Measurements from ENCODE around the gene DEAF1.
A peak's percentile ranks its signal among the peaks of the same experiment; 100 is the strongest.
"Not testable (repeated sequence)": the region's sequence is repeated elsewhere in the genome, so short reads cannot be mapped to it uniquely, and the experiment has no call there.

The DEAF1 gene

GRCh38 chr11:693887-694562, 997 bp downstream of the DEAF1 start:
- Histone ChIP-seq H3K9me3 (ENCODE audit: control extremely low read depth in 1 of 5, control insufficient read depth in 4 of 5, insufficient read depth in 2 of 5, low read depth in 1 of 5, low read length in 4 of 5) (no peaks in the 10 kb centered on the region), H3K27me3 (replicated peaks in 2 of 5; ENCODE audit: control insufficient read depth in 4 of 5, insufficient read depth in 5 of 5, low read length in 4 of 5) (no peaks in the 10 kb centered on the region), H3K4me3 (ENCODE audit: control insufficient read depth in 1 of 7, extremely low read depth in 1 of 7, insufficient read depth in 4 of 7, low read depth in 2 of 7, low read length in 6 of 7) (peak overlapping the region in 5 of 7 experiments; percentile 20 to 89 (median 49)), H3K27ac (ENCODE audit: insufficient read depth in 1 of 2, low read depth in 1 of 2, low read length in 2 of 2, poor library complexity in 1 of 2, severe bottlenecking in 2 of 2) (no peak overlapping the region), H3K4me1 (ENCODE audit: control extremely low read depth in 1 of 4, control insufficient read depth in 4 of 4, insufficient read depth in 4 of 4, low read length in 3 of 4) (peaks cover 0 to 61% (median 34%) of the 10 kb centered on the region in 4 experiments), H3K36me3 (ENCODE audit: control insufficient read depth in 4 of 4, insufficient read depth in 4 of 4, low read length in 3 of 4) (peaks cover 0 to 24% (median 10%) of the 10 kb centered on the region in 4 experiments)
- DNase-seq = no peak
- ChIA-PET CTCF (interaction anchor here (0.6 to 1.6 kb wide), 9 partner anchors 13 to 216 kb away, joined by 3 to 5 read pairs (median 3); no protein-coding TSS in a partner anchor), POLR2A (interaction anchor here (0.8 kb wide), 1 partner anchor 11 kb away, joined by 3 read pairs; no protein-coding TSS in a partner anchor)
- 61% methylated on average over 12 of the region's 15 CpGs for WGBS (ENCODE audit: insufficient coverage)

GRCh38 chr11:693415-693831, 1.6 kb downstream of the DEAF1 start:
- Histone ChIP-seq H3K36me3 (ENCODE audit: control insufficient read depth in 4 of 4, insufficient read depth in 4 of 4, low read length in 3 of 4) (peaks cover 0 to 30% (median 13%) of the 10 kb centered on the region in 4 experiments), H3K27ac (ENCODE audit: insufficient read depth in 1 of 2, low read depth in 1 of 2, low read length in 2 of 2, poor library complexity in 1 of 2, severe bottlenecking in 2 of 2) (peak overlapping the region in 1 of 2 experiments; percentile 52), H3K4me3 (ENCODE audit: control insufficient read depth in 1 of 7, extremely low read depth in 1 of 7, insufficient read depth in 4 of 7, low read depth in 2 of 7, low read length in 6 of 7) (peak overlapping the region in 5 of 7 experiments; percentile 20 to 89 (median 49)), H3K9me3 (ENCODE audit: control extremely low read depth in 1 of 5, control insufficient read depth in 4 of 5, insufficient read depth in 2 of 5, low read depth in 1 of 5, low read length in 4 of 5) (no peaks in the 10 kb centered on the region), H3K27me3 (replicated peaks in 2 of 5; ENCODE audit: control insufficient read depth in 4 of 5, insufficient read depth in 5 of 5, low read length in 4 of 5) (no peaks in the 10 kb centered on the region), H3K4me1 (ENCODE audit: control extremely low read depth in 1 of 4, control insufficient read depth in 4 of 4, insufficient read depth in 4 of 4, low read length in 3 of 4) (peaks cover 0 to 64% (median 37%) of the 10 kb centered on the region in 4 experiments)
- DNase-seq = no peak
- ChIA-PET POLR2A (interaction anchor here (0.5 to 0.8 kb wide), 2 partner anchors 12 to 117 kb away, joined by 3 to 4 read pairs; no protein-coding TSS in a partner anchor), CTCF (interaction anchor here (0.6 to 1.6 kb wide), 8 partner anchors 13 to 215 kb away, joined by 3 to 4 read pairs (median 3); no protein-coding TSS in a partner anchor)
- 50% methylated on average over 12 of the region's 13 CpGs for WGBS (ENCODE audit: insufficient coverage)

DNA sequence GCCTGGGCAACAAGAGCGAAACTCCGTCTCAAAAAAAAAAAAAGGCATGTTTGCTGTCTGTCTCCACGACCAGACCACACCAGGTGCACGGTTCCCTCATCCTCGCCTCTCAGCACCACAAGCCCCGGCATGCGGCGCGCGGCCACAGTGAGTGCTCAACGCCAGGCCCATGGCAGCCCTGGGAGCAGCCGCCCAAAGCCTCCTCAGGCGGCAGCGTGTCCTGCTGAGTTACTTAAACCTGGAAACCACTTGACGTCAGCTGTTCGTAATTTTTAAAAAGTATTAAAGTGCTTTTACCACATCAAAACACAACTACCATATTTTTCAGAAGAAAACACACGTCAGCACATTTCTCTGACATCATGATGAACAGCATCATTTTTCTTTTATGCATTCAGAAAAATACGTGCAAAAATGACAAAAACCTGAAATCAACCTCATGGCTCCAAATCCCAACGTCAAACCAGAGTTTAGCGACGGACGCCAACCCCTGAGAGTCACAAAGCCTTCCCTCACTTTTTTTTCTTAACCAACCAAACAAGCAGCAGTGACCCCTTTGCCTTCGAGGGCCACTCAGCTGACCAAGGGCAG, 2.1 kb downstream of the DEAF1 start:
- peak overlapping the region in 2 of 7 experiments; percentile 63 to 89 for H3K4me3 ChIP-seq (ENCODE audit: control insufficient read depth in 1 of 7, extremely low read depth in 1 of 7, insufficient read depth in 4 of 7, low read depth in 2 of 7, low read length in 6 of 7)
- H3K36me3 ChIP-seq (ENCODE audit: control insufficient read depth in 4 of 4, insufficient read depth in 4 of 4, low read length in 3 of 4) = peaks cover 0 to 31% (median 16%) of the 10 kb centered on the region in 4 experiments
- H3K9me3 ChIP-seq (ENCODE audit: control extremely low read depth in 1 of 5, control insufficient read depth in 4 of 5, insufficient read depth in 2 of 5, low read depth in 1 of 5, low read length in 4 of 5) = no peaks in the 10 kb centered on the region
- 88% methylated on average over 18 of the region's 23 CpGs for WGBS (ENCODE audit: insufficient coverage)
- ChIA-PET POLR2A (interaction anchor here (0.5 to 0.8 kb wide), 2 partner anchors 12 to 118 kb away, joined by 3 to 4 read pairs; no protein-coding TSS in a partner anchor), CTCF (interaction anchor here (0.9 to 1.6 kb wide), 6 partner anchors 14 to 71 kb away, joined by 3 to 4 read pairs (median 3); no protein-coding TSS in a partner anchor)
- peaks cover 0 to 61% (median 38%) of the 10 kb centered on the region in 4 experiments for H3K4me1 ChIP-seq (ENCODE audit: control extremely low read depth in 1 of 4, control insufficient read depth in 4 of 4, insufficient read depth in 4 of 4, low read length in 3 of 4)
- H3K27ac ChIP-seq (ENCODE audit: insufficient read depth in 1 of 2, low read depth in 1 of 2, low read length in 2 of 2, poor library complexity in 1 of 2, severe bottlenecking in 2 of 2) = peak overlapping the region in 1 of 2 experiments; percentile 52
- no peaks in the 10 kb centered on the region for H3K27me3 ChIP-seq (replicated peaks in 2 of 5; ENCODE audit: control insufficient read depth in 4 of 5, insufficient read depth in 5 of 5, low read length in 4 of 5)
- DNase-seq = peak in 2 of 3 donors; percentile 22 to 41

DNA sequence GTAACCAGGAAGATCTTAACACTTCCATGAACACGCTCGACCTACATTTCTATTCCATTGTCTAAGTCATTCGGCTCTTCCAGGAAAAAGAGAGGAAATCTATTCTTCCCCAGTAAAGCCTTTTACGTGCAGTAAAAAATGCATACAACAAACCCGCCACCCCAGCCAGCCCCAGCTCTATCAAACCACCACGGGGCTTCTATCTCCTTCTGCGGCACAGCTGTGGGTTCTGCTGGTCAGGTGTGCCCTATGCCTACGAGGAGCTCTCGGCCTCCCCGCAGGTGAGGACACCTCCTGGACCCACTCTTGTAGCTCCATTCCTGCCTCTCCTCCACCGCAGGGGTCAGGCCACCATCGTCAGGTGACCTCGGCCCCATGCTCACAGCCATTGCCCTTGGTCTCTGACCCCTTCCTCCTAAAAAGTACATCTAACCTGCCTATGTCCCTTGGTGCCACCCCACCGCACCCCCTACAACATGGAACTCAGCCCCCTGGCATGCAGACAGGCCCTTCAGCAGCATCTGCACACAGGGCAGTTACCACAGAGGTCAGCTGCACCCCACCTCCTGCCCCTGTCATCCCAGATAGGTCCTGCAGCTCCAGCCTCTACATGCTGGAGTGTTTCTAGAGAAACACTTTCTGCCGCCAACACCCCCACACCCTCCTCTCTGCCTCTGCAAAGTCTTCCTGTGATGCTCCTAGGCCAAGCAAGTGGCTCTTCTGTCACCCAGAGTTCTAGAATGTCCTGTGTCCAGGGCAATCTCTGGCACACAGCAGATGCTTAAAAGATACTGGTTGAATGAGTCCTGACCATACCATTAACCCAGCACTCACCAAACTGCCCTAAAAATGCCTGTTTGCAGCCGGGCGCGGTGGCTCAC, 3.1 kb downstream of the DEAF1 start:
- peaks cover 0 to 51% (median 37%) of the 10 kb centered on the region in 4 experiments for H3K4me1 ChIP-seq (ENCODE audit: control extremely low read depth in 1 of 4, control insufficient read depth in 4 of 4, insufficient read depth in 4 of 4, low read length in 3 of 4)
- peak overlapping the region in 1 of 2 experiments; percentile 6 for H3K27ac ChIP-seq (ENCODE audit: insufficient read depth in 1 of 2, low read depth in 1 of 2, low read length in 2 of 2, poor library complexity in 1 of 2, severe bottlenecking in 2 of 2)
- H3K27me3 ChIP-seq (replicated peaks in 2 of 5; ENCODE audit: control insufficient read depth in 4 of 5, insufficient read depth in 5 of 5, low read length in 4 of 5) = no peaks in the 10 kb centered on the region
- CTCF ChIA-PET = no interaction called here
- WGBS (ENCODE audit: insufficient coverage) = 99% methylated on average over 18 of the region's 18 CpGs
- no peak overlapping the region for H3K4me3 ChIP-seq (ENCODE audit: control insufficient read depth in 1 of 7, extremely low read depth in 1 of 7, insufficient read depth in 4 of 7, low read depth in 2 of 7, low read length in 6 of 7)
- POLR2A ChIA-PET = no interaction called here
- H3K9me3 ChIP-seq (ENCODE audit: control extremely low read depth in 1 of 5, control insufficient read depth in 4 of 5, insufficient read depth in 2 of 5, low read depth in 1 of 5, low read length in 4 of 5) = no peaks in the 10 kb centered on the region
- DNase-seq = no peak
- H3K36me3 ChIP-seq (ENCODE audit: control insufficient read depth in 4 of 4, insufficient read depth in 4 of 4, low read length in 3 of 4) = peaks cover 0 to 39% (median 21%) of the 10 kb centered on the region in 4 experiments

DNA sequence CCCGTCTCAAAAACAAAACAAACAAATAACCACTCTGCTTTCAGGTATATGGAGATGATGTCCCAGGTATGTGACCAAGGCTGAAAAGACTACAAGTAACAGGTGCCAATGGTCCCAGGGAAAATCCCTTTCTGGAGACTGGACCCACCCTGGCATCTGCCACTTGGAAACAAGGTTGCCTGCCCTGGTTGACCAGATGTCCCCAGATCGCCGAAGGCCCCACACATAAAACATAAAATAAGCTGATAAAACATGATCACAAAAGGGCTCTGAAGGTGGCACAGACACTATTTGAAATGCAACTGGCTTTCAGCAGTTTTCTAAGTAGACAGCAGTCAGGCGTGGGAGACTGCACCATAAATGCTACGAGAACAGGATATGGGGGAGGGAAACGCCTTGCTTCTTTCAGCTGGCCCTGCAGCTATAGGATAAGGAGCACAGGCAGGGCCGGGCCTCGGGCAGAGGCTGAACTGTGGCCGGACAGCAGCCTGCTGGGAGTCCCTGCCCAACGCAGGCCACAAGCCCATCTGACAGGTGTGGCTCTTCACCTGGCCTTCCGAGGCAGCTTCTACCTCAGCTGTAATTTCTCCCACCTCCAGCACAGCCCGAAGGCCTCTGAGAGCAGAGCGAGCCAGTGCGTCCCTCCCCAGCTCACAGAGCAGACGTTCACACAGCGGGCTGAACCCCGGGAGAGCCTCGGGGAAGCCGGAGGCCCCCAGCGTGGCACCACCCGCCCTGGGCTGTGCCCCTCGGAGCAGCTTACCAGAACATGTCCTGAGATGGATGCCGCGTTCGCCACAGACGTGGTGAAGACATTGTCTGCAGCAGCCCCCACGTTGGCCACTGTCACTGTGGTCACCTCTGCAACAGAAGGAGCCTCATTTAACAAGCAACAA, 4.0 kb downstream of the DEAF1 start:
- Histone ChIP-seq H3K4me1 (ENCODE audit: control extremely low read depth in 1 of 4, control insufficient read depth in 4 of 4, insufficient read depth in 4 of 4, low read length in 3 of 4) (peaks cover 0 to 42% (median 31%) of the 10 kb centered on the region in 4 experiments), H3K4me3 (ENCODE audit: control insufficient read depth in 1 of 7, extremely low read depth in 1 of 7, insufficient read depth in 4 of 7, low read depth in 2 of 7, low read length in 6 of 7) (no peak overlapping the region), H3K27ac (ENCODE audit: insufficient read depth in 1 of 2, low read depth in 1 of 2, low read length in 2 of 2, poor library complexity in 1 of 2, severe bottlenecking in 2 of 2) (no peak overlapping the region), H3K36me3 (ENCODE audit: control insufficient read depth in 4 of 4, insufficient read depth in 4 of 4, low read length in 3 of 4) (peaks cover 4 to 48% (median 26%) of the 10 kb centered on the region in 4 experiments), H3K27me3 (replicated peaks in 2 of 5; ENCODE audit: control insufficient read depth in 4 of 5, insufficient read depth in 5 of 5, low read length in 4 of 5) (no peaks in the 10 kb centered on the region), H3K9me3 (ENCODE audit: control extremely low read depth in 1 of 5, control insufficient read depth in 4 of 5, insufficient read depth in 2 of 5, low read depth in 1 of 5, low read length in 4 of 5) (no peaks in the 10 kb centered on the region)
- POLR2A ChIA-PET = no interaction called here
- no peak for DNase-seq
- 90% methylated on average over 22 of the region's 27 CpGs for WGBS (ENCODE audit: insufficient coverage)
- CTCF ChIA-PET = interaction anchor here (0.6 kb wide), 1 partner anchor 78 kb away, joined by 3 read pairs; no protein-coding TSS in a partner anchor

DNA sequence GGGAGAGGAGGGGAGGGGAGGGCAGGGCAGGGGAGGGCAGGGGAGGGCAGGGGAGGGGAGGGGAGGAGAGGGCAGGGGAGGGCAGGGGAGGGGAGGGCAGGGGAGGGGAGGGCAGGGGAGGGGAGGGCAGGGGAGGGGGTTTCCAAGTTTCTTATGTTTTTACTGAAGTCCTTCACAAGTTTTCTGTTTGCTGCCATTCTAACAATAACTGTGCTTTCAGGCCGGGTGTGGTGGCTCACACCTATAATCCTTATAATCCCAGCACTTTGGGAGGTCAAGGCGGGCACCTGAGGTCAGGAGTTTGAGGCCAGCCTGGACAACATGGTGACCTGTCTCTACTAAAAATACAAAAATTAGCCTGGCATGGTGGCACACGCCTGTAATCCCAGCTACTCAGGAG, 4.8 kb downstream of the DEAF1 start:
- DNase-seq; POLR2A ChIA-PET; H3K9me3 ChIP-seq (ENCODE audit: control extremely low read depth in 1 of 5, control insufficient read depth in 4 of 5, insufficient read depth in 2 of 5, low read depth in 1 of 5, low read length in 4 of 5); H3K27me3 ChIP-seq (replicated peaks in 2 of 5; ENCODE audit: control insufficient read depth in 4 of 5, insufficient read depth in 5 of 5, low read length in 4 of 5); H3K4me3 ChIP-seq (ENCODE audit: control insufficient read depth in 1 of 7, extremely low read depth in 1 of 7, insufficient read depth in 4 of 7, low read depth in 2 of 7, low read length in 6 of 7); H3K27ac ChIP-seq (ENCODE audit: insufficient read depth in 1 of 2, low read depth in 1 of 2, low read length in 2 of 2, poor library complexity in 1 of 2, severe bottlenecking in 2 of 2); CTCF ChIA-PET: not testable (repeated sequence)
- peaks cover 0 to 42% (median 30%) of the 10 kb centered on the region in 4 experiments for H3K4me1 ChIP-seq (ENCODE audit: control extremely low read depth in 1 of 4, control insufficient read depth in 4 of 4, insufficient read depth in 4 of 4, low read length in 3 of 4)
- WGBS (ENCODE audit: insufficient coverage) = 100% methylated on average over 2 of the region's 3 CpGs
- peaks cover 4 to 48% (median 31%) of the 10 kb centered on the region in 4 experiments for H3K36me3 ChIP-seq (ENCODE audit: control insufficient read depth in 4 of 4, insufficient read depth in 4 of 4, low read length in 3 of 4)
